GM10248 (cell line): ENCODE data around the gene SPAG9.

Experiments
- CTCF ChIA-PET: fragments of 300-600 bp; sonication (Branson Sonifier 250); formaldehyde crosslinking; extraction: SDS; loops from one replicate; lab custom pipeline; 2021; ENCODE audit warnings: antibody characterized with exemption; lab: Yijun Ruan, JAX
- POLR2A ChIA-PET: fragments of 350-650 bp; sonication (Branson Sonifier 250); formaldehyde crosslinking; extraction: SDS; loops from one replicate; lab custom pipeline; 2020; ENCODE audit warnings: antibody characterized with exemption; lab: Yijun Ruan, JAX
- DNase-seq: peaks from one replicate; pipeline ENCODE4 v3.0.0; 2012; ENCODE audit errors: extremely low spot score
- TF ChIP-seq, protein P1 (sequence below): IDR thresholded peaks from 2 replicates; pipeline ENCODE4 v1.5.1; 2012; ENCODE audit warnings: mild to moderate bottlenecking, low read depth; ENCODE audit errors: extremely low read depth, missing control alignments, control extremely low read depth

The SPAG9 gene

DNA sequence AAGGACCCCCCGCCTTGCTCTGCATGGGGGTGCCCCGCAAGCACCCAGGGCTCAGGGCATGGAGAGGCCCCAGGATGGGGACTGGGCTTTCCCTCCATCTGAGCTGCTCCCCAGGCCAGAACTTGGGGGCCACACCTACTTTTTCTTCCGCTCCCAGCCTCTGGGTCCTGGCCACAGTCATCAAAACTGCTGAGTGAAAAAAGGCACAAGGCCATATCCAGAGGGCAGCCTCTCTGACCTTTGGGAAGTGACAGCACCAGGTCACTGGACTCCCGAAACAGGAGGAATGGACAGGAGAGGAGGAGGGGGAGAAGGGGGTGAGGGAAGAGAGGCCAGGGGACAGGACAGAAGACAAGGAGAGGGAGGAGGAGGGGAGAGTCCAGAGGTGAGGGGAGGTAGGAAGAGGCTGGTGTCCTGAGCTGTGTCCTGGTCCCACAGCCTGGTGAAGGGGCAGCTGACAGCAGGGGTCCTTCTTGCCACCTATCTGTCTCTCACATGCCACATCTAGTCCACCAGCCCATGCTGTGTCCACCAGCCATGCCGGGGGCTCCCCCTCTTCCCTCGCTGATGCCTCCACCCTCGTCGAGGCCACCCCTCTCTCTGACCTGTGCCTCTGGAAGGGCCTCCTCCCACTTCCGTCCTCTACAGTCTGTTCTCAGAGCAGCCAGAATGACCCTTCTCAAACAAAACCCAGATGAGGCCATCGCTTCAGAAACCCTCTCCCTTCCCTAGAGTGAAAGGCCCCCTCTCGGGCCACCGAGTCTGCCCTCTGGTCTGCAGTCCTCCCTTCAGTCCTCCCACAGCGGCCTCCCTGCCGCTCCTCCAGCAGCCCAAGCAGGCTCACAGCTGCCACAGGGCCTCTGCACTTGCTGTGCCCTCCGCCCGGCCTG is 180.6 kb downstream of the SPAG9 start:
- ChIA-PET POLR2A (no interaction called here), CTCF (interaction anchor here (1.1 to 1.5 kb wide), 5 partner anchors 9 to 157 kb away, joined by 3 to 5 read pairs (median 4); no protein-coding TSS in a partner anchor)
- TF ChIP-seq, protein P1, sequence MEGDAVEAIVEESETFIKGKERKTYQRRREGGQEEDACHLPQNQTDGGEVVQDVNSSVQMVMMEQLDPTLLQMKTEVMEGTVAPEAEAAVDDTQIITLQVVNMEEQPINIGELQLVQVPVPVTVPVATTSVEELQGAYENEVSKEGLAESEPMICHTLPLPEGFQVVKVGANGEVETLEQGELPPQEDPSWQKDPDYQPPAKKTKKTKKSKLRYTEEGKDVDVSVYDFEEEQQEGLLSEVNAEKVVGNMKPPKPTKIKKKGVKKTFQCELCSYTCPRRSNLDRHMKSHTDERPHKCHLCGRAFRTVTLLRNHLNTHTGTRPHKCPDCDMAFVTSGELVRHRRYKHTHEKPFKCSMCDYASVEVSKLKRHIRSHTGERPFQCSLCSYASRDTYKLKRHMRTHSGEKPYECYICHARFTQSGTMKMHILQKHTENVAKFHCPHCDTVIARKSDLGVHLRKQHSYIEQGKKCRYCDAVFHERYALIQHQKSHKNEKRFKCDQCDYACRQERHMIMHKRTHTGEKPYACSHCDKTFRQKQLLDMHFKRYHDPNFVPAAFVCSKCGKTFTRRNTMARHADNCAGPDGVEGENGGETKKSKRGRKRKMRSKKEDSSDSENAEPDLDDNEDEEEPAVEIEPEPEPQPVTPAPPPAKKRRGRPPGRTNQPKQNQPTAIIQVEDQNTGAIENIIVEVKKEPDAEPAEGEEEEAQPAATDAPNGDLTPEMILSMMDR, result no peak
- no peak for DNase-seq

DNA sequence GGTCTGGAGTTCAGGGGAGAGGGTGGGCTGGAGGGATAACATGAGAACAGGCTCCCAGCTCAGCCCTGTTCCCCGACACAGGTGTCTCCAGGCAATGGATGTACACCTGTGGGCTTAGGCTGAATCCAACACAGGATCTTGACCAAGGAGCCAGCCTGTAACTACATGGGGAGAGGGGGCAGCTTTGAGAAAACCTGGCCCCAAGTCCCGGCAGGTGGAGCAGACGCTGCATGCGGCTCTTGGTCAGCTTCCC is 181.2 kb downstream of the SPAG9 start:
- TF ChIP-seq, protein P1, result no peak
- ChIA-PET CTCF (interaction anchor here (1.3 to 1.4 kb wide), 2 partner anchors 10 to 76 kb away, joined by 3 to 4 read pairs; no protein-coding TSS in a partner anchor), POLR2A (no interaction called here)
- DNase-seq, result no peak

DNA sequence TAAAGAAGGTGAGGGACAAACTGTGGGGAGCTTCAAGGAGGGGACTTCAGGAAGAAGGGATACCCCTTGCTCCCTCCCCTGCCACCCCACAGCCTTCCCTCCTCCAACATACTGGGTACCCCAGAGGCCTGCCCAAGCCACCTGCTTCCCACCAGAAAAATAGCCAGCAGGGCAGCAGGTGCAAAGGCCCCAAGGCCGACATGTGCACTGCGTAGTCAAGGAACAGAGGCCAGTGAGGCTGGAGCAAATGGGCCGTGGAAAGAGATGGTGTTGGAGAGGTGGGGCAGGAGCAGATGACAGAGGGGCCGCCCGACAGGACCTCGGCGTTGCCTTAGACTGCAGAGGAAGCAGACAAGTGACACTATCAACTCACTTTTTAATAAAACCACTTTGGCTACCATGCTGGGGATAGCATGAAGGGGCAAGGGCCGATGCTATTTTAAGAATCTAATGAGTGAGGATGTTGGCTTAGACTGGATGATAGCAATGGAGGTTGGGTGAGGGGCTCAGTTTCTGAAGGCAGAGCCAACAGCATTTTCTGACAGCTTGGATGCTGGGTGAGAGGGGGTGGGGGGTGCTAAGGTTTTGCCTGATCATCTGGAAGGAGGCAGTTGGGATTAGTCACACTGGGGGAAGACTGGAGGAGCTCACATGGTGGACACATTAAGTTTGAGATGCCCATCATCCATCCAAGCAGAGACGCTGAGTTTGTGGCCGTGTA is 181.7 kb downstream of the SPAG9 start:
- POLR2A ChIA-PET, result no interaction called here
- CTCF ChIA-PET, result interaction anchor here (1.3 to 1.4 kb wide), 2 partner anchors 11 to 76 kb away, joined by 3 to 4 read pairs; no protein-coding TSS in a partner anchor
- no peak for DNase-seq

DNA sequence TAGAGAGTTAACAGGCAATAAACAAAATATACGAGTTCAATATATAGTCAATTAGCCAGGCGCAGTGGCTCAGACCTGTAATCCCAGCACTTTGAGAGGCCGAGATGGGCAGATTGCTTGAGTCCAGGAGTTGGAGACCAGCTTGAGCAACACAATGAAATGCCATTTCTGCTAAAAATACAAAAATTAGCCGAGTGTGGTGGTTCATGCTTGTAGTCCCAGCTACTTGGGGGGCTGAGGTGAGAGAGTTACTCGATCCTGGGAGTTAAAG is 184.7 kb downstream of the SPAG9 start:
- no peak for DNase-seq
- TF ChIP-seq, protein P1, result no peak
- CTCF ChIA-PET, result interaction anchor here (0.6 to 1.8 kb wide), 7 partner anchors 9 to 596 kb away, joined by 3 to 8 read pairs (median 3); no protein-coding TSS in a partner anchor
- POLR2A ChIA-PET, result no interaction called here

More for the DNA sequence above, 181.7 kb downstream of the SPAG9 start:
- TF ChIP-seq, protein P1, result no peak

DNA sequence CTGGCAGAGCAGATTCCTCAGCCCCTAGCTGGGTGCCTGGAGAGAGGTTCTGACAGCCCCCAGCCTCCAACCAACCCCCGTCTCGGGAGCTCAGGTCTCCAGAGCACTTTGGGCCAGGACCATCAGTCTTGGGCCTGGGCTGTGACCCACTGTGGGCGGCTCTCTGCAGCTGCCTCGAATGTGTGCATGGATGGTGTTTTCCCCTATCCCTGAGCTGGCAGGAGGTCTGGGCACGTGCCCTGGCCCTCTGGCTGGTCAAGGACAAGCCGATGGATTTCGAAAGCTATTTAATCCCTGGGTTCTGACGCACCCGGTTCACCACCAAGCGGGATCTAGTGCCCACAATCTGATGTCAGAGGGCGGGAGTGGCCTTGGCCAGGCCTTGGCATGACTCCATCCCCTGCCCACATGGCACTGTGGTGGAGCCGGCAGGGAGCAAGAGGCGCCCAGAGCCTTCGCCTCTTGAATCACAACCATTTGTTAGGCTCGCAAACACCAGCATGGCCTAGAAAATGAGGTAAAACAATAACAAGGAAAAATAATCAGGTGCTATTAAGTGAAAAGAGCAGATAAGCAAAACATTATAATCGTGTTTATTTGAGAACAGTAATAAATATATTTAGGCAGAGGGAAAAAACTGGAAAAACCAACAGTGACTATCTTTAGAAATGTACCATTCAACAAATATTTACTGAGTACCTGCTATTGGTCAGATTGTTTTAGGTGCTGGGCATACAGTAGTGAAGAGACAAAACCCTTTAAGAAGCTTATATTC is 185.3 kb downstream of the SPAG9 start:
- DNase-seq, result no peak
- CTCF ChIA-PET, result interaction anchor here (0.7 to 1.8 kb wide), 5 partner anchors 8 to 152 kb away, joined by 3 to 8 read pairs (median 4); no protein-coding TSS in a partner anchor
- TF ChIP-seq, protein P1, result no peak
- POLR2A ChIA-PET, result no interaction called here

DNA sequence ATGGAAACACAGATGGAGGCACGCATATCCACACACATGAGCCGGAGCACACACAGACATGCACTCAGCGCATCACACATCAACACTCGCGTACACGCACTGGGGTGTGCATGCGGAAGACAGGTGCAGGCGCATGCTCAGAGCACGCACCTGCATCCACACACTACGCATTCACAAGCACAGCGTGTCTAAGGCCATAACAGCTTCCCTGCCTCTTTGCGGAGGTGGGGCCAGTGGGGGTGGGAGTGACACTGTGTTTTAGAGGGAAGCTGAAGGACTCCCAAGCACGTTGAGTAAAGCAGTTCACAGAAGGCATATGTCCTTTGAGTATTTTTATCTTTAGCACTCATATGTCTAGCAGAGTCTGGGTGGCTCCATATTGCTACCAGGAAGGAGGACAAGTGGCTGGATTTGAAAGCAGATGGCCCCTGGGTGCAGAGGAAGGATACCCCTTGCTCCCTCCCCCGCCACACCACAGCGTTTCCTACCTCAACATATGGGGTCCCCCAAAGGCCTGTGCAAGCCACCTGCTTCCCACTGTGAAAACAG is 185.9 kb downstream of the SPAG9 start:
- DNase-seq, result no peak
- CTCF ChIA-PET, result interaction anchor here (1.8 kb wide), 1 partner anchor 21 kb away, joined by 8 read pairs; no protein-coding TSS in a partner anchor
- POLR2A ChIA-PET, result no interaction called here
- TF ChIP-seq, protein P1, result no peak
